ENCODE results near the gene USP17L29. TPM values are rescaled to one million over a fixed set of nuclear protein-coding genes. Genes with fewer than 3 reads are reported as not detected.

The USP17L29 gene
- polyA plus RNA-seq, 1 donor from 2014 or later: not detected

Other genes with a start within 250 kb of the USP17L29 start
- not detected for gene FAM90A26, start 183.2 kb upstream of the USP17L29 start, polyA plus RNA-seq
- gene USP17L10, start 143.0 kb upstream of the USP17L29 start, polyA plus RNA-seq: not detected
- gene USP17L11, start 138.2 kb upstream of the USP17L29 start, polyA plus RNA-seq: not detected
- gene USP17L12, start 133.5 kb upstream of the USP17L29 start, polyA plus RNA-seq: not detected
- gene USP17L13, start 128.7 kb upstream of the USP17L29 start, polyA plus RNA-seq: not detected
- not detected for gene USP17L15, start 119.3 kb upstream of the USP17L29 start, polyA plus RNA-seq
- gene USP17L17, start 109.8 kb upstream of the USP17L29 start, polyA plus RNA-seq: not detected
- not detected for gene USP17L18, start 105.0 kb upstream of the USP17L29 start, polyA plus RNA-seq
- not detected for gene USP17L19, start 100.3 kb upstream of the USP17L29 start, polyA plus RNA-seq
- gene USP17L20, start 95.5 kb upstream of the USP17L29 start, polyA plus RNA-seq: not detected
- gene USP17L21, start 90.8 kb upstream of the USP17L29 start, polyA plus RNA-seq: not detected
- gene USP17L22, start 86.0 kb upstream of the USP17L29 start, polyA plus RNA-seq: not detected
- gene USP17L24, start 28.5 kb upstream of the USP17L29 start, polyA plus RNA-seq: not detected
- gene USP17L25, start 23.7 kb upstream of the USP17L29 start, polyA plus RNA-seq: not detected
- not detected for gene USP17L26, start 19.0 kb upstream of the USP17L29 start, polyA plus RNA-seq
- gene USP17L5, start 14.2 kb upstream of the USP17L29 start, polyA plus RNA-seq: not detected
- not detected for gene USP17L27, start 9.5 kb upstream of the USP17L29 start, polyA plus RNA-seq
- not detected for gene USP17L28, start 4.7 kb upstream of the USP17L29 start, polyA plus RNA-seq
- gene USP17L30, start 9.5 kb downstream of the USP17L29 start, polyA plus RNA-seq: not detected
- not detected for gene DEFB131A, start 90.8 kb downstream of the USP17L29 start, polyA plus RNA-seq

All from IgD-negative memory B cell (primary cell).